Right atrium auricular region (tissue), 2 donors: Measurements from ENCODE around the gene RNF217. TPM values are rescaled to one million over a fixed set of nuclear protein-coding genes. Genes with fewer than 3 reads are reported as not detected.

ENCODE experiments used
- DNase-seq: peaks from one replicate; pipeline ENCODE4 v3.0.0-alpha.2; 2019; ENCODE audit warnings: low spot score
- H3K27ac ChIP-seq, 2 donors: fragments of 200-600 bp; sonication (generic); 1 replicate in 1 of 2; 2 replicates in 1 of 2; pipeline ENCODE4 v1.5.1; 2016 to 2019
- H3K27me3 ChIP-seq, 2 donors: fragments of 200-600 bp; sonication (generic); one replicate each; pipeline versions ENCODE4 v1.5.1 to v1.6.0; 2017 to 2019
- H3K36me3 ChIP-seq: fragments of 200-600 bp; sonication (generic); one replicate; pipeline ENCODE4 v1.5.1; 2016
- H3K4me1 ChIP-seq, 2 donors: fragments of 200-600 bp; sonication (generic); one replicate each; pipeline versions ENCODE4 v1.5.1 to v1.6.0; 2017 to 2019
- H3K4me3 ChIP-seq, 2 donors: fragments of 200-600 bp; sonication (generic); 1 replicate in 1 of 2; 2 replicates in 1 of 2; pipeline ENCODE4 v1.5.1; 2017 to 2019; ENCODE audit warnings: mild to moderate bottlenecking in 1 of 2, moderate library complexity in 1 of 2
- H3K9me3 ChIP-seq, 2 donors: fragments of 200-600 bp; sonication (generic); one replicate each; pipeline ENCODE4 v1.5.1; 2019
- total RNA-seq, 2 donors: library from RNA; depleted of rRNA; stranded (reverse); fragments of >200 nt; gene quantifications; one replicate each; pipeline ENCODE4 v1.1.0, GENCODE V29; 2016
- TF ChIP-seq, protein P1 (sequence below), 2 donors: fragments of 200-600 bp; sonication (generic); IDR thresholded peaks; one replicate each; pipeline ENCODE4 v1.5.1; 2019; ENCODE audit warnings: antibody characterized with exemption in 2 of 2

Gene RNF217
- total RNA-seq, 2 donors from 2014 or later = 12.7 to 14.1 TPM

- no peaks in the 10 kb centered on the region for H3K9me3 ChIP-seq
- H3K27ac ChIP-seq = no peak overlapping the region
- H3K4me1 ChIP-seq = no peaks in the 10 kb centered on the region
- H3K27me3 ChIP-seq = no peaks in the 10 kb centered on the region
- H3K4me3 ChIP-seq = no peak overlapping the region
- DNase-seq = no peak
- peaks cover 16% of the 10 kb centered on the region for H3K36me3 ChIP-seq
- TF ChIP-seq, protein P1, sequence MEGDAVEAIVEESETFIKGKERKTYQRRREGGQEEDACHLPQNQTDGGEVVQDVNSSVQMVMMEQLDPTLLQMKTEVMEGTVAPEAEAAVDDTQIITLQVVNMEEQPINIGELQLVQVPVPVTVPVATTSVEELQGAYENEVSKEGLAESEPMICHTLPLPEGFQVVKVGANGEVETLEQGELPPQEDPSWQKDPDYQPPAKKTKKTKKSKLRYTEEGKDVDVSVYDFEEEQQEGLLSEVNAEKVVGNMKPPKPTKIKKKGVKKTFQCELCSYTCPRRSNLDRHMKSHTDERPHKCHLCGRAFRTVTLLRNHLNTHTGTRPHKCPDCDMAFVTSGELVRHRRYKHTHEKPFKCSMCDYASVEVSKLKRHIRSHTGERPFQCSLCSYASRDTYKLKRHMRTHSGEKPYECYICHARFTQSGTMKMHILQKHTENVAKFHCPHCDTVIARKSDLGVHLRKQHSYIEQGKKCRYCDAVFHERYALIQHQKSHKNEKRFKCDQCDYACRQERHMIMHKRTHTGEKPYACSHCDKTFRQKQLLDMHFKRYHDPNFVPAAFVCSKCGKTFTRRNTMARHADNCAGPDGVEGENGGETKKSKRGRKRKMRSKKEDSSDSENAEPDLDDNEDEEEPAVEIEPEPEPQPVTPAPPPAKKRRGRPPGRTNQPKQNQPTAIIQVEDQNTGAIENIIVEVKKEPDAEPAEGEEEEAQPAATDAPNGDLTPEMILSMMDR (IDR thresholded peaks at IDR 0.05) = no peak
Measured at GRCh38 chr6:125077453-125077852, 115.2 kb downstream of the RNF217 start.

DNA sequence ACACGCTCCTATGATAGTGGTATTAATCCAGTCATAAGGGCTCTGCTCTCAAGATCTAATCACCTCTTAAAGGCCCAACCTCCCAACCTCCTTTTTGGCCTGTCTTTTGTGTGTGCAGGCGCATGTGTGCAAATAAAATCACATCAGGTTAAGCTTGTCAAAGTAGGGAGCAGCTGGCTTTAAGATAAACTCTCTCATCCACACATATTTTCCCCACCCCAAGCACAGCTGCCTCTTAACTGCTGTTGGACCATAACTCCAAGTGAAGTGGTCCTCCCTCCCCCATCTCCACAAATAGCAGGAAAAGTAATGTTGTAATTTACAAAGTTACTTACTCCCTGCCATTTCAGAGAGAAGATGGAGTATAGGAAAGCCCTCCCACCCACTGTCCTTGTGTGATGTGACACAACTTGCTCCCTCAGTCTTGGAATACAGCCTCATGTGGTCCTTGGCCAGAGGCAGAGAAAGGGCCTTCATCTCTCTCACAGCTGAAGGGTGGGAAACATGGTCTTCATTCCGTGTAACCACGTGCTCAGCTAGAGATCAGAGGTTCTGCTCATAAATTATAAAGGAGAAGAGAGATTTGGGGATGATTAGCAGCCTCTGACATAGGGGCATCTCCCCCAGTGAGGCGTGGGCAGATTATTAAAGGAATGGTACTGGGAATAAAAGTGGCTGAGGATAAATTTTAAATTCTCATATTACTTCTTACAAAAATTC, 116.5 kb downstream of the RNF217 start:
- DNase-seq = no peak
- H3K27me3 ChIP-seq = no peaks in the 10 kb centered on the region
- H3K36me3 ChIP-seq = peaks cover 16% of the 10 kb centered on the region
- TF ChIP-seq, protein P1 (IDR thresholded peaks at IDR 0.05) = no peak
- H3K27ac ChIP-seq = no peak overlapping the region
- H3K9me3 ChIP-seq = no peaks in the 10 kb centered on the region
- H3K4me3 ChIP-seq = no peak overlapping the region
- no peaks in the 10 kb centered on the region for H3K4me1 ChIP-seq

- TF ChIP-seq, protein P1 (IDR thresholded peaks at IDR 0.05) = no peak
- no peaks in the 10 kb centered on the region for H3K27me3 ChIP-seq
- no peak overlapping the region for H3K4me3 ChIP-seq
- no peak for DNase-seq
- no peak overlapping the region for H3K27ac ChIP-seq
- no peaks in the 10 kb centered on the region for H3K36me3 ChIP-seq
- H3K9me3 ChIP-seq = no peaks in the 10 kb centered on the region
- H3K4me1 ChIP-seq = no peaks in the 10 kb centered on the region
Measured at GRCh38 chr6:125082908-125083683, 120.9 kb downstream of the RNF217 start.

DNA sequence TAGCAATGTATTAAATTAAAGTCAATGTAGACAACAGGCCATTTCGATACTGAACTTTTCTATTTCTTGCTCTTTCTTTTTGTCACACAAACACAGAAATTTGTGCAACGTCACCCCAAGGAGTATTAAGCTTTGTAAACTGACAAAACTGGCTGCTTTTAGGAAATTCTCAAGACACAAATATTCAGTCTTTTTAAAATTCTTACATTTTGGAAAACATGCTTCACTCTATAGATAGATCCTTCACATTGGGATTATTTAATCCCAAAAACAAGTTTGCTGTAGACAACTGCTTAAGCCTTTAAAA, 121.4 kb downstream of the RNF217 start:
- Histone ChIP-seq H3K4me3 (no peak overlapping the region), H3K27ac (no peak overlapping the region), H3K4me1 (peaks cover 0 to under 1% of the 10 kb centered on the region in 2 donors), H3K36me3 (no peaks in the 10 kb centered on the region), H3K9me3 (no peaks in the 10 kb centered on the region), H3K27me3 (no peaks in the 10 kb centered on the region)
- TF ChIP-seq, protein P1 (IDR thresholded peaks at IDR 0.05) = no peak
- DNase-seq = no peak

DNA sequence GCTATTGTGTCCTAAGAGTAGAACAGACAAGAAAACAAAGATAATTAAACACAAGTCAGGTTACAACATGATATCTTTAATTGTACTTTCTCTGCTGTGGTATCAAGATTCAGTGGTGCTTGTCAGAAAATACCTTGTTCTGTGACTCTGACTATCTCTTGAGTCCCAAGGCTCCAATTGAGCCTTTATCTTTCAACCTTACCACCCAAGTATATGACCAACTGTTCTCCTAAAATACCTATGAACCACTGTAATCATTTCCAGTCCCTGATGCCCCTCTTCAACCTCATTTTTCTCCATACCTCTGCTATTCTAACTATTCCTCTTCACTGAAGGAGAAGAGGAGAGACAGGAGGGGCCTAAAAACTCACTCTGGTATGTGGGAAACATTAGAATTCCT, 124.5 kb downstream of the RNF217 start:
- H3K27me3 ChIP-seq = no peaks in the 10 kb centered on the region
- H3K4me3 ChIP-seq = no peak overlapping the region
- no peaks in the 10 kb centered on the region for H3K9me3 ChIP-seq
- no peak overlapping the region for H3K27ac ChIP-seq
- no peak for DNase-seq
- H3K36me3 ChIP-seq = no peaks in the 10 kb centered on the region
- H3K4me1 ChIP-seq = peaks cover 0 to 8% of the 10 kb centered on the region in 2 donors
- TF ChIP-seq, protein P1 (IDR thresholded peaks at IDR 0.05) = no peak
